Neuronal stem cell (in vitro differentiated cells): Measurements from ENCODE around the gene IMMT.
"Not testable (repeated sequence)": the region's sequence is repeated elsewhere in the genome, so short reads cannot be mapped to it uniquely, and the experiment has no call there.

ENCODE experiments used
- DNase-seq: peaks from one replicate; pipeline ENCODE4 v3.0.0-alpha.2; 2013; ENCODE audit warnings: low spot score
- H2AFZ ChIP-seq: one replicate; pipeline ENCODE4 v1.6.1; 2013; ENCODE audit warnings: mild to moderate bottlenecking, low read length, inconsistent platforms
- H2AK5ac ChIP-seq: 2 replicates; pipeline ENCODE4 v1.6.1; 2013; ENCODE audit warnings: low read depth, mild to moderate bottlenecking, inconsistent platforms, low read length, moderate library complexity, mixed read lengths
- H2BK120ac ChIP-seq: 2 replicates; pipeline ENCODE4 v1.6.1; 2013; ENCODE audit warnings: low read depth, mild to moderate bottlenecking, inconsistent platforms, low read length, moderate library complexity, mixed read lengths
- H2BK12ac ChIP-seq: one replicate; pipeline ENCODE4 v1.6.1; 2013; ENCODE audit warnings: low read length, inconsistent platforms
- H2BK15ac ChIP-seq: 2 replicates; pipeline ENCODE4 v1.6.1; 2013; ENCODE audit warnings: mild to moderate bottlenecking, low read length, inconsistent platforms, mixed read lengths
- H2BK5ac ChIP-seq: one replicate; pipeline ENCODE4 v1.6.1; 2013; ENCODE audit warnings: inconsistent platforms, mild to moderate bottlenecking, low read length, moderate library complexity
- H3K14ac ChIP-seq: one replicate; pipeline ENCODE4 v1.6.1; 2013; ENCODE audit warnings: low read length, inconsistent platforms
- H3K18ac ChIP-seq: 2 replicates; pipeline ENCODE4 v1.6.1; 2013; ENCODE audit warnings: low read length, inconsistent platforms
- H3K23ac ChIP-seq: 2 replicates; pipeline ENCODE4 v1.6.1; 2013; ENCODE audit warnings: low read depth, mild to moderate bottlenecking, mixed read lengths, low read length, inconsistent platforms; ENCODE audit not compliant: poor library complexity
- H3K27ac ChIP-seq: replicated peaks from 3 replicates; pipeline ENCODE4 v1.5.1; 2013; ENCODE audit warnings: low read length, inconsistent platforms
- H3K27me3 ChIP-seq, 3 experiments: 2 replicates each; pipeline ENCODE4 v1.6.1; 2013; ENCODE audit warnings: low read length in 3 of 3, mild to moderate bottlenecking in 2 of 3, inconsistent platforms in 1 of 3, low read depth in 1 of 3, mixed read lengths in 1 of 3, moderate library complexity in 1 of 3; ENCODE audit not compliant: control insufficient read depth in 3 of 3, insufficient read depth in 3 of 3
- H3K36me3 ChIP-seq, 2 donors: replicated peaks in 1 of 2; 2 replicates each; pipeline ENCODE4 v1.6.1; 2013; ENCODE audit warnings: low read length in 2 of 2; ENCODE audit not compliant: control insufficient read depth in 2 of 2, insufficient read depth in 2 of 2
- H3K4ac ChIP-seq: 2 replicates; pipeline ENCODE4 v1.6.1; 2013; ENCODE audit warnings: inconsistent platforms, mild to moderate bottlenecking, low read length, moderate library complexity
- H3K4me1 ChIP-seq, 2 donors: 1 replicate in 1 of 2; 2 replicates in 1 of 2; pipeline ENCODE4 v1.6.1; 2013; ENCODE audit warnings: low read length in 2 of 2, low read depth in 1 of 2; ENCODE audit not compliant: control insufficient read depth in 2 of 2, insufficient read depth in 1 of 2
- H3K4me2 ChIP-seq: one replicate; pipeline ENCODE4 v1.6.1; 2013; ENCODE audit warnings: mild to moderate bottlenecking, low read length, inconsistent platforms; ENCODE audit not compliant: insufficient read depth, poor library complexity, severe bottlenecking
- H3K4me3 ChIP-seq, 2 donors: 2 replicates each; pipeline ENCODE4 v1.5.1; 2013; ENCODE audit warnings: low read length in 2 of 2, mild to moderate bottlenecking in 2 of 2, inconsistent platforms in 1 of 2, moderate library complexity in 1 of 2
- H3K79me1 ChIP-seq: one replicate; pipeline ENCODE4 v1.6.1; 2013; ENCODE audit warnings: low read depth, mild to moderate bottlenecking, inconsistent platforms, low read length, moderate library complexity
- H3K9ac ChIP-seq: one replicate; pipeline ENCODE4 v1.6.1; 2013; ENCODE audit warnings: mild to moderate bottlenecking, low read depth, low read length, inconsistent platforms; ENCODE audit not compliant: poor library complexity
- H3K9me3 ChIP-seq, 2 donors: replicated peaks in 1 of 2; 2 replicates each; pipeline versions ENCODE3 to v1.6.1; 2013; ENCODE audit warnings: low read length in 2 of 2, mild to moderate bottlenecking in 2 of 2, inconsistent platforms in 1 of 2, low read depth in 1 of 2, mixed read lengths in 1 of 2, moderate library complexity in 1 of 2; ENCODE audit not compliant: control insufficient read depth in 2 of 2, insufficient read depth in 1 of 2
- H4K8ac ChIP-seq: one replicate; pipeline ENCODE4 v1.6.1; 2013; ENCODE audit warnings: low read depth, mild to moderate bottlenecking, inconsistent platforms, low read length, moderate library complexity
- H4K91ac ChIP-seq: one replicate; pipeline ENCODE4 v1.6.1; 2013; ENCODE audit warnings: low read length, low read depth, mild to moderate bottlenecking, inconsistent platforms; ENCODE audit not compliant: poor library complexity
- WGBS, 2 donors: extraction: QIAGEN DNeasy Blood & Tissue Kit; methylation state at CpG; one replicate each; pipeline ENCODE4 v1.1.7; 2013; ENCODE audit warnings: missing lambda C conversion rate in 2 of 2, mixed read lengths in 1 of 2; ENCODE audit not compliant: insufficient read length in 2 of 2, insufficient replicate concordance in 1 of 2; ENCODE audit errors: extremely low coverage in 2 of 2; 5-methylcytosine and 5-hydroxymethylcytosine counted together

IMMT gene

GRCh38 chr2:86230961-86231360 lies 35.7 kb upstream of the IMMT start:
- WGBS, 2 donors: no CpG with 5 or more reads among the region's 5 CpGs
- peak overlapping the region; percentile 10 for H2AFZ ChIP-seq
- no peaks in the 10 kb centered on the region for H3K36me3 ChIP-seq
- no peak overlapping the region for H3K4me3 ChIP-seq
- H3K4me2 ChIP-seq: no peak overlapping the region
- H2BK12ac ChIP-seq: no peak overlapping the region
- H3K4me1 ChIP-seq: peaks cover 22 to 28% of the 10 kb centered on the region in 2 donors
- no peak overlapping the region for H4K8ac ChIP-seq
- no peaks in the 10 kb centered on the region for H3K27me3 ChIP-seq
- no peak overlapping the region for H3K18ac ChIP-seq
- H3K27ac ChIP-seq: no peak overlapping the region
- H3K79me1 ChIP-seq: no peaks in the 10 kb centered on the region
- H3K4ac ChIP-seq: no peak overlapping the region
- H3K23ac ChIP-seq: no peak overlapping the region
- H2BK15ac ChIP-seq: no peak overlapping the region
- H3K9ac ChIP-seq: no peak overlapping the region
- no peak for DNase-seq
- H3K14ac ChIP-seq: no peak overlapping the region
- peak overlapping the region; percentile 30 for H2AK5ac ChIP-seq
- no peak overlapping the region for H2BK5ac ChIP-seq
- no peak overlapping the region for H4K91ac ChIP-seq
- no peaks in the 10 kb centered on the region for H3K9me3 ChIP-seq
- no peak overlapping the region for H2BK120ac ChIP-seq

- H3K79me1 ChIP-seq: no peaks in the 10 kb centered on the region
- H4K8ac ChIP-seq: no peak overlapping the region
- H2BK120ac ChIP-seq: no peak overlapping the region
- H2AK5ac ChIP-seq: no peak overlapping the region
- H3K4me3 ChIP-seq: no peak overlapping the region
- H3K9me3 ChIP-seq: no peaks in the 10 kb centered on the region
- H3K4ac ChIP-seq: no peak overlapping the region
- H3K9ac ChIP-seq: no peak overlapping the region
- no peak overlapping the region for H3K23ac ChIP-seq
- no peak overlapping the region for H2BK5ac ChIP-seq
- no peaks in the 10 kb centered on the region for H3K27me3 ChIP-seq
- no CpG with 5 or more reads among the region's 4 CpGs for WGBS, 2 donors
- H3K18ac ChIP-seq: peak overlapping the region; percentile 44
- no peak for DNase-seq
- H3K4me1 ChIP-seq: peaks cover 16 to 26% of the 10 kb centered on the region in 2 donors
- H3K36me3 ChIP-seq: no peaks in the 10 kb centered on the region
- no peak overlapping the region for H2BK15ac ChIP-seq
- no peak overlapping the region for H3K4me2 ChIP-seq
- H4K91ac ChIP-seq: no peak overlapping the region
- no peak overlapping the region for H3K27ac ChIP-seq
- H3K14ac ChIP-seq: no peak overlapping the region
- H2AFZ ChIP-seq: no peak overlapping the region
- no peak overlapping the region for H2BK12ac ChIP-seq
These were observed 34.0 kb upstream of the IMMT start for GRCh38 chr2:86229221-86229620.

GRCh38 chr2:86228574-86228973 lies 33.3 kb upstream of the IMMT start:
- H4K8ac ChIP-seq, H2BK12ac ChIP-seq, H4K91ac ChIP-seq, H3K9me3 ChIP-seq, H3K79me1 ChIP-seq, H3K23ac ChIP-seq, H2AK5ac ChIP-seq, H3K9ac ChIP-seq, H3K36me3 ChIP-seq, H3K18ac ChIP-seq, DNase-seq, H2BK5ac ChIP-seq, H3K27me3 ChIP-seq, H3K4me2 ChIP-seq, H3K4ac ChIP-seq, H2BK15ac ChIP-seq, H3K14ac ChIP-seq, H2AFZ ChIP-seq, H3K27ac ChIP-seq, H2BK120ac ChIP-seq, H3K4me3 ChIP-seq: not testable (repeated sequence)
- peaks cover 18 to 28% of the 10 kb centered on the region in 2 donors for H3K4me1 ChIP-seq
- no CpG with 5 or more reads among the region's 8 CpGs for WGBS, 2 donors

GRCh38 chr2:86227685-86228084 lies 32.4 kb upstream of the IMMT start:
- Histone ChIP-seq H3K9ac (no peak overlapping the region), H2AK5ac (no peak overlapping the region), H3K4ac (no peak overlapping the region), H2BK12ac (no peak overlapping the region), H3K27me3 (no peaks in the 10 kb centered on the region), H4K91ac (no peak overlapping the region), H3K4me3 (no peak overlapping the region), H3K27ac (no peak overlapping the region), H3K79me1 (no peaks in the 10 kb centered on the region), H3K18ac (no peak overlapping the region), H3K4me2 (no peak overlapping the region), H2BK15ac (no peak overlapping the region), H2AFZ (no peak overlapping the region), H3K14ac (no peak overlapping the region), H3K36me3 (no peaks in the 10 kb centered on the region), H4K8ac (no peak overlapping the region), H2BK120ac (no peak overlapping the region), H3K4me1 (peaks cover 21 to 30% of the 10 kb centered on the region in 2 donors), H3K9me3 (no peaks in the 10 kb centered on the region), H2BK5ac (no peak overlapping the region), H3K23ac (no peak overlapping the region)
- no peak for DNase-seq
- no CpG with 5 or more reads among the region's 2 CpGs for WGBS, 2 donors
